ENCODE measurements around the gene RIF1.

RIF1 gene

DNA sequence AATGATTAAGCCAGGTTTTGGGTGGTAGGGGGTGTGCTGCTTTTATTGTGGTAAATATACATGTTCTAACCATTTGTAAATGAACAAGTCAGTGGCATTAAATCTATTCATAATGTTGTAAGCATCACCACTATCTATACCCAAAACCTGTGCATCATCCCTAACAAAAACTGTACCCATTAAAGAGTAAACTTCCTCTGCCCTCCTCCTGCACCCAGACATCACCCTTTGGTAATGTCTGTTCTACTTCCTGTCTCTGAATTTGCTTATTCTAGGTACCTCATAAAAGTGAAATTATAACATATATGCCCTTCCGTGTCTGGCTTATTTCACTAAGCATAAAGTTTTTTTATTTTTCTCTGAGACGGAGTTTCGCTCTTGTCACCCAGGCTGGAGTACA is 14.1 kb downstream of the RIF1 start:
- no peak for DNase-seq

DNA sequence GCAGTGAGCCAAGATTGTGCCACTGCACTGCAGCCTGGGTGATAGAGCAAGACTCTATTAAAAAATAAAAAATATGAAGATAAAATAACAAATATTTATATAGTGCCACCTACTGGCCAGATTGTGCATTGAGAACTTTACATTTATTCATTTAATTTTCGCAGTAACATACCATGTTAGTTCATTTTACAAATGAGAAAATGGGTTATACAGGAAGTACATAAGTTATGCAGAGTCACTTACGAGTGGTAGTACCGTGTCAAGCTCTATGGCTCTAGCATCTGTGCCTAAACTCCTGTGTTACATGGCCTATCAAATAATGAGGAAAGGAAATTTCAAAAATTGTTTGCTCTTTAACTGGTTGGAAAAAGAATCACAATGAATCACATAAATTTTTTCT is 27.9 kb downstream of the RIF1 start:
- no peak for DNase-seq

DNA sequence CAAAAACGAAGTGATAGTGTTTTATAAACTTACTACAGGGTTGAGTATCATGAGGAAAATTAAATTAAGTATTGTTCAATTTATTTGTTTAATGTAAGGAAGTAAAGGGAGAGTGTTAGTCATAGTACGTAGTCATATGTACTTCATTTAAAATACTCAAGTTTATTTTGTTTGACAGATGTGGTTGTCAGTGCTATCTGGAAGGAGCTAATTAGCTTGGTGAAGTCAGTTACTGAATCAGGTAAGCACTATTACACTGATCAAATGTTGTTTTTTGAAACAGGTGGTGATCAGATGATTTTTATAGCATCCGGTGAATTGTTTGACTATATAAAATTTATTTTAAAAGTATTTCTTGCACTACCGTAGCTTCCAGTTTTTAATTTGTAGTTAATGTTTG is 28.8 kb downstream of the RIF1 start:
- DNase-seq, result no peak

GRCh38 chr2:151439127-151439526 is 29.4 kb downstream of the RIF1 start:
- DNase-seq, result no peak

- DNase-seq, result no peak
Measured at GRCh38 chr2:151459358-151459757, 49.7 kb downstream of the RIF1 start.

- DNase-seq, result no peak
Measured at GRCh38 chr2:151465771-151466170, 56.1 kb downstream of the RIF1 start.

DNA sequence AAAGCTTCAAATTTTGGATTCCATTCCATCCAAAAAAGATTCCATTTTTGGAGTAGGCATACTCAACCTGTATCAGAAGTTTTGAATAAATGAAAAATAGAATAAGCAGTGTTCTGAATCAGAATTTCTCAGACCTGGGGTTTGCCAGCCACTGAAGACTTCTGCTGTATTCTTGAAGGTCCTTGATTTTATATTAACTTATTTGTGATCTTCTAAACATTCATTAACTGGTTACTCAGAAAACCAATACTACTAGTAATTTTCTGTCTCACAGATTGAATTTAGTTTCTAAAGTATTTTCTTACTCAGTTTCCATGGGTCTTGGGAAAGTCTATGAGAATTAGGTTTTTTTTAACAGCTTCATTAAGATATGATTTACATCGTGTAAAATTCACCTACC is 60.9 kb downstream of the RIF1 start:
- no peak for DNase-seq

DNA sequence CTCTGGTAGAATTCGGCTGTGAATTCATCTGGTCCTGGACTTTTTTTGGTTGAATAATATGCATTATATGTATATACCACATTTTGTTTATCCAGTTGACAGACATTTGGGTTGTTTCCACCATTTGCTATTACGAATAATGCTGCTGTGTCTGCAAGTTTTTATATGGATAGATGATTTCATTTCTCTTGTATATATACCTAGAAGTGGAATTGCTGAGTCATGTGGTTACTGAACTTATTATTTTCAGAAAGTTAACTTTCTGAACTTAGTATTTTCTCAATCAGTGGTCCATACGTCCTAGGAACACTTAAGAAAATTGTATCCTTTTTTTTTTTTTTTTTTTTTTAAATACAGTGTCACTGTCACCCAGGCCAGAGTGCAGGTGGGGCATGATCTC is 63.3 kb downstream of the RIF1 start:
- DNase-seq, result no peak

DNA sequence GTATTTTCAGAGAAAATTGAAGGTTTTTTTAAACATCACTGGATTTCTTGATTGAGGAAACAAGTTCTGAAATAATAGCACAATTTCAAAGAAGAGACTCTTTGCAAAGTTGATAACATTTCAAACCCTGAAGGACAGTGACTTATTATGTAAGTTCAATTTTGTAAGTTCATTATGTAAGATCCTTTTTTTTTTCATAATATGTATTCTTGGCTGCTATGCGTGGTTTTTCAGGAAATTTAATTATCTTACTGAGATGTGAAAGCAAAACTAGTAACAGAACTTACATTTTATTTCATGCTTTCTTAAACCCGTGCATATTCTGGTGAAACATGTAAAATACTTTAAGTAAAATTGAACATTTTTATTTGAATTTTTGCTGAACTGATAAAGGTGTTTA is 65.4 kb downstream of the RIF1 start:
- no peak for DNase-seq

DNA sequence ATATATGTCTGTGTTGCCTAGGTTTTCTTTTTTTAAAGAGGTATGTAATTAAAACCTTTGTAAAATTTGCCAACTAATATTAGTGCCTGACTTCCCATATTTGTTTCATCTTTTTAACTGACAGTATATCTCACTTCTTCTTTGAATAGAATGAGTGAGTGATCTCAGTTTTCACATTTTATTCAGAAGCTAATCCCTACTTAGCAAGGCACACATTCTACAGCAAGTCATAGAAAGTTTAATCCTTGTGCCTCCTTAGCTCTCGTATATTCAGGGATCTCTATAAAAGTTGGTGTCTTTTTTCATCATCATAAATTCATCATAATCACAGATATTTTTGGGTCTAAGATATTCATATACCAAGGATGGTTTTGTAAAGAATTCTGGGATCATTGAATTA is 66.6 kb downstream of the RIF1 start:
- no peak for DNase-seq

DNA sequence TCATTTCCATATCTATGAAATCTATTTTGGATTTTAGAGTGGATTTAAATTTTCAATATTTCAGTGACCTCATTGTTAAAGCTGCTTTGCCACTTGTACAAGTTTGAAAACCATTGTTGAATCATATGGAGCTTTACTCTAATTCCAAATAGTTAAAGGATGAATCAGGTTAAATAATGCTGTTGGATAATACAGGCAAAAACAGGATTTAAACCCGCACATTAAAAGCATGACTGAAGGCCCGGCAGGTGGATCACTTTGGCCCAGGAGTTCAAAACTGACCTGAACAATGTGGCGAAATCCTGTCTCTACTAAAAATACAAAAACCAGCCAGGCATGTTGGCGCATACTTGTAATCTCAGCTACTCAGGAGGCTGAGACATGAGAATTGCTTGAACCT is 68.3 kb downstream of the RIF1 start:
- no peak for DNase-seq

DNA sequence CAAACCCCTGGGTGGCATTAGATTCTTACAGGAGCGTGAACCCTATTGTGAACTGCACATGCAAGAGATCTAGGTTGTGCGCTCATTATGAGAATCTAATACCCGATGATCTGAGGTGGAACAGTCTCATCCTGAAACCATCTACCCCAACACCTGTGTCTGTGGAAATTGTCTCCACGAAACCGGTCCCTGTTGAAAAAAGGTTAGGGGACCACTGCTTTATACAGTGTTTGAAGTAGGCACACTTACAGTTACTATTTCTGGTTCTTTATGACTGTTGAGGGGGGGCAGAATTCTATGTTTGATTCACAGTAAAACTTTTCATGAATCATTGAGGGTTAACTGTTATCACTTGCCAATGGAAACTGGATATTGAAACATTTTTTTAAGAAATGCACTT is 72.0 kb downstream of the RIF1 start:
- DNase-seq, result no peak

- DNase-seq, result no peak
Measured at GRCh38 chr2:151482171-151482725, 72.5 kb downstream of the RIF1 start.

- DNase-seq, result no peak
Measured at GRCh38 chr2:151483546-151483945, 73.8 kb downstream of the RIF1 start.

GRCh38 chr2:151484100-151484499 is 74.4 kb downstream of the RIF1 start:
- DNase-seq, result no peak

DNA sequence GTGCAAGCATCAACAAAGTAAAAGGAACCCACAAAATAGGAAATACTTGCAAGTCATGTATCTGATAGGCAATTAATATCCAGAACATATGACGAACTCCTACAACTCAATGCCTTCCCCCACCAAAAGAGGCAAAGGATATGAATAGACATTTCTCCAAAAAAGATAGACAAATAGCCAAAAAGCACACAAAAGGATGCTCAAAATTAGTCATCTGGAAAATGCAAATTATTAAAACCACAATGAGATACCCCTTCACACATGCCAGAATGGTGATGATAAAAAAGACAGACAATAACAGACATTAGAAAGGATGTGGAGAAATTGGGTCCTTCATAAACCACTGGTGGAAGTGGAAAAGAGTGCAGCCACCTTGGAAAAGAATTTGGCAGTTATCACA is 76.4 kb downstream of the RIF1 start:
- DNase-seq, result no peak

DNA sequence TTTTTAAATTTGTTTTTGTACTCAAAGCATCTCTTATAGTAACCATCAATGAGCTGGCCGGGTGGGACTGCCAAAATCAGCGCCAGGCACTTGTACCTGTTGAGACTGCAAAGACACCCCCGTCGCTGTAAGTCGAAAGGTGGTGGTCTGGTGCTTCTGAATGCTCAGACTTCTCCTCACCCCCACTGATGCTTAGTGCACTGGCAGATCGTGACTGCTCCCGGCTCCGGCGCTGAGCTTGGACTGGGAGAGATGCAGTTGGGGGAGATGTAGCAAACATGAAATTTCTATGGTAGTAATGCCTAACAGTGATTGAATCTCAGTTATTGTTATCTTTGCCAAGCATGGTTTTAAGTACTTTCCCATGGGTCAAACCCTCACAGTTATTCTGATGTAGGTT is 80.6 kb downstream of the RIF1 start:
- DNase-seq, result no peak

GRCh38 chr2:151491496-151491895 is 81.8 kb downstream of the RIF1 start:
- DNase-seq, result no peak

DNA sequence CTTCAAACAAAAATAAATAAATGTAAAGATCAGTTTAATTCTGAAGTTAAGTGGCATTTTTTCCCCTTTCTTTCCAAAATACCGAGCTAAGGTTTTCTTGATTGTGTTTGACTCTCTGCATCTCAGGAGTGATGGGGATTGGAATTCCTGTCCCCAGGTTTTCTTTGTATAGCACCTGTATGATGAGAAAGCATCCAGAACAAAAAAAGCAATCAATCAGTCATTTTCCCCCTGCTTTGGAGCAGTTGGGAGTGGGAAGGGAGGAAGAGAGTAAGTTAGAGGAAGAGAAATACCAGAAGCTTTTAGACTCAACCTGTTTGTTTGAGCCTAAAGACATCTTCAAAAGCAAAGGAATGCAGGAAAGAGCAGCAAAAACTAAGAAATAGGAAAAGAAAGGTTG is 88.5 kb downstream of the RIF1 start:
- DNase-seq, result no peak

- no peak for DNase-seq
Measured at GRCh38 chr2:151506170-151506569, 96.5 kb downstream of the RIF1 start.

- no peak for DNase-seq
Measured at GRCh38 chr2:151508519-151508918, 98.8 kb downstream of the RIF1 start.

DNA sequence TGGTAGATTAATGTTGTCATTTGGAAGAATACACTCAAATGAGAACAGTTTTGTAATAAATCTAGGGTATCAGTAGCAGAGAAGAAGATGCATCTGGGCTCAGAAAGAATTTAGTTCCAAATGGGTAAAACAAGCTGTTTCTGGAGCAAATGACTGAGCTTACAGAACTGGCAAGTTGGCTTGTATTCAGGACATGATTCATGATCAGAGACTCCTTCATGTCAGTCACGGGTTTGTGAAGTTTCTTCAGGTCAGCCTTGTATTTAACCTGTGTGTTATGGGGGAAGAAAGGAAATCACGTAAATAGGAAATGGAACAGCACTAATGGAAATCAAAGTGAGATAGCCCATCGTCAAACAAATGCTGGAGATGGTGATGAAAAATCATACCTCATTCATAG is 109.1 kb downstream of the RIF1 start:
- no peak for DNase-seq

DNA sequence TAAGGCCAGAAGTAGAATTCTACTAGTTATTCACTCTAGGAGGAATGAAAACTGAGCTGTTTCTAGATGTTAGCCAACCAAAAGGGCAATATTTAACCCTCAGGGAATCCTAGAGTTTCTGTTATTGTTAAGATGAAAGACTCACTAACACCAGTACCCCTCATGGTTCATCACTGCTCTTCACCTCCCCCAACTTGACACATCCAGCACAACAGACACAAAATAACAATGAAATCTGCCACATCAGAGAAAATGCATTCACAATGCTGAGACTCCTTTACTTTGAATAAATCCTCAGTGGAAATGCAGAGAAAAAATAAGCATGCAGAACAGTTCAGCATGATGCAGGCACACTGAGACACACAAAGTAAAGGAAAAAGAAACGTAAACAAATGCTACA is 111.3 kb downstream of the RIF1 start:
- DNase-seq, result no peak

- no peak for DNase-seq
Measured at GRCh38 chr2:151522556-151522955, 112.9 kb downstream of the RIF1 start.

DNA sequence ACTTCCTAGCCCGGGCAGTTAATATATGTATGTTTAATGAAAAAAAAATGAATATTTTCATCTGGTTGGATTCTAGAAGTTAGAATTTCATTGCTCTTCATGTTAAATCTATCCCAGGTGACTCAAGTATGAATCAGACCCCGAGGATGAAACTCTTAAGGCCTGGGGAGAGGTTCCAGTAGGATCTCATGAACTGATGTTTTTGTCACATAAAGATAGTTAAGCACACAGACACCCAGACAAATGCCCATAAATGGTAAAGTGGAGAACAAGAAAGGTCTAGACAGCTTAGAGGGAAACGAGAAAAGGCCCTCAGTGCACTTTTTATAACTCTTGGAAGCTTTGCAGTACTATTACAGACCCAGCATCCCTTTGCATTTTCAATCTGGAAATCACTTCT is 114.1 kb downstream of the RIF1 start:
- DNase-seq, result no peak

- no peak for DNase-seq
Measured at GRCh38 chr2:151525821-151526373, 116.2 kb downstream of the RIF1 start.
